K562 (cell line): ENCODE measurements around the gene VPS45. TPM values are rescaled to one million over a fixed set of nuclear protein-coding genes. Genes with fewer than 3 reads are reported as not detected.
A peak's percentile ranks its signal among the peaks of the same experiment; 100 is the strongest.

Experiments
- BRF1 ChIP-seq: IDR thresholded peaks from 3 replicates; pipeline ENCODE4 v1.6.1; 2011; ENCODE audit warnings: borderline replicate concordance, mild to moderate bottlenecking; ENCODE audit not compliant: insufficient read length; ENCODE audit errors: extremely low read depth
- CBX2 ChIP-seq: fragments of 200-600 bp; sonication (generic); IDR thresholded peaks from one replicate; pipeline ENCODE4 v1.6.1; 2012; ENCODE audit warnings: mild to moderate bottlenecking, low read length, inconsistent platforms; ENCODE audit not compliant: insufficient read depth, poor library complexity, severe bottlenecking
- DMBX1 ChIP-seq: fragments of 250-450 bp; sonication (Bioruptor Pico); IDR thresholded peaks from 2 replicates; pipeline ENCODE4 v1.8.0; 2022; ENCODE audit warnings: inconsistent platforms, mild to moderate bottlenecking, moderate library complexity, borderline replicate concordance
- DPF2 ChIP-seq: fragments of 450-650 bp; IDR thresholded peaks from 2 replicates; pipeline ENCODE4 v1.6.1; 2016
- FOXM1 ChIP-seq, 2 experiments: fragments of 450-650 bp in 1 of 2; sonication (generic) in 1 of 2; formaldehyde crosslinking in 1 of 2; IDR thresholded peaks; 2 replicates each; pipeline versions ENCODE4 v1.6.1 to v1.9.0; 2017 to 2022; ENCODE audit warnings: low read depth in 2 of 2, mild to moderate bottlenecking in 2 of 2, missing genetic modification reagents in 1 of 2, moderate library complexity in 1 of 2
- HDAC2 ChIP-seq: fragments of 450-650 bp; IDR thresholded peaks from 2 replicates; pipeline ENCODE4 v1.6.1; 2016; ENCODE audit warnings: mild to moderate bottlenecking
- MYC ChIP-seq, 2 experiments: fragments of 250-450 bp in 1 of 2; sonication (Bioruptor Pico) in 1 of 2; IDR thresholded peaks; 2 replicates each; pipeline versions ENCODE4 v1.5.1 to v1.6.1; 2012 to 2021; ENCODE audit warnings: low read depth in 2 of 2, borderline replicate concordance in 1 of 2, improper control_type of control experiment in 1 of 2, low read length in 1 of 2, mild to moderate bottlenecking in 1 of 2, moderate library complexity in 1 of 2
- RAD51 ChIP-seq: fragments of 450-650 bp; IDR thresholded peaks from 2 replicates; pipeline ENCODE4 v1.7.1; 2016; ENCODE audit warnings: low read depth, mild to moderate bottlenecking, borderline replicate concordance
- RFX7 ChIP-seq: fragments of 250-450 bp; sonication (Bioruptor Pico); IDR thresholded peaks from 2 replicates; pipeline ENCODE4 v1.5.1; 2021; ENCODE audit warnings: mild to moderate bottlenecking
- SETDB1 ChIP-seq: IDR thresholded peaks from one replicate; pipeline ENCODE4 v1.6.1; 2012; ENCODE audit warnings: low read length, control low read depth, inconsistent platforms
- XRCC5 ChIP-seq: fragments of 200-400 bp; formaldehyde crosslinking; IDR thresholded peaks from 2 replicates; pipeline ENCODE4 v1.6.1; 2017; ENCODE audit warnings: low read depth, mild to moderate bottlenecking, low read length
- ZBTB8A ChIP-seq: fragments of 450-650 bp; IDR thresholded peaks from 2 replicates; pipeline ENCODE4 v1.6.1; 2018; ENCODE audit warnings: mild to moderate bottlenecking, moderate library complexity; ENCODE audit not compliant: partially characterized antibody
- ZFP30 ChIP-seq: fragments of 250-450 bp; sonication (Bioruptor Pico); IDR thresholded peaks from 2 replicates; pipeline ENCODE4 v1.8.0; 2022; ENCODE audit warnings: moderate library complexity, mild to moderate bottlenecking, inconsistent platforms, borderline replicate concordance
- polyA plus RNA-seq, 8 experiments: library from polyadenylated mRNA; depleted of rRNA in 4 of 8; stranded (reverse) in 5 of 8; unstranded in 3 of 8; fragments of >200 nt; fragmentation: Nextera tagmentation in 2 of 8; fragmentation: Illumina TruSeq in 1 of 8; extraction: Ambion mirVana in 2 of 8; extraction: Trizol in 1 of 8; gene quantifications; 2 replicates each; pipeline versions ENCODE4 v1.2.1 to v1.2.3, GENCODE V29; 2011 to 2014; ENCODE audit warnings: inconsistent platforms in 1 of 8, missing spikeins in 1 of 8
- total RNA-seq, 7 experiments: library from RNA; depleted of rRNA in 6 of 7; stranded (reverse); fragments of >200 nt in 6 of 7; fragmentation: Illumina TruSeq in 2 of 7; extraction: Trizol in 2 of 7; gene quantifications; 2 replicates each; pipeline versions ENCODE4 v1.2.1 to v1.2.3, GENCODE V29; 2011 to 2021; ENCODE audit warnings: low replicate concordance in 1 of 7
- TF ChIP-seq, protein P1 (sequence below): fragments of 250-450 bp; sonication (Bioruptor Pico); IDR thresholded peaks from 2 replicates; pipeline ENCODE4 v1.5.0; 2021; ENCODE audit warnings: mild to moderate bottlenecking, borderline replicate concordance
- TF ChIP-seq, protein P2 (sequence below): fragments of 200-800 bp; sonication (Bioruptor generic); IDR thresholded peaks from 2 replicates; pipeline ENCODE4 v1.6.1; 2017; ENCODE audit warnings: missing genetic modification characterization, missing compliant biosample characterization
- TF ChIP-seq, protein P3 (sequence below): fragments of 250-450 bp; sonication (Bioruptor Pico); IDR thresholded peaks from 2 replicates; pipeline ENCODE4 v1.8.0; 2021; ENCODE audit warnings: moderate library complexity, mild to moderate bottlenecking, inconsistent platforms
- TF ChIP-seq, protein P4 (sequence below), 2 experiments: IDR thresholded peaks; 2 replicates each; pipeline ENCODE4 v1.6.1; 2012; ENCODE audit warnings: improper control_type of control experiment in 2 of 2, low read depth in 2 of 2, low read length in 2 of 2, borderline replicate concordance in 1 of 2

Gene VPS45
- total and polyA plus RNA-seq, 9 of the 15 experiments (the other 6 are each of a cell fraction or from before 2014, with no cell fraction given) = 17.9 to 48.2 (median 34.4) TPM

DNA sequence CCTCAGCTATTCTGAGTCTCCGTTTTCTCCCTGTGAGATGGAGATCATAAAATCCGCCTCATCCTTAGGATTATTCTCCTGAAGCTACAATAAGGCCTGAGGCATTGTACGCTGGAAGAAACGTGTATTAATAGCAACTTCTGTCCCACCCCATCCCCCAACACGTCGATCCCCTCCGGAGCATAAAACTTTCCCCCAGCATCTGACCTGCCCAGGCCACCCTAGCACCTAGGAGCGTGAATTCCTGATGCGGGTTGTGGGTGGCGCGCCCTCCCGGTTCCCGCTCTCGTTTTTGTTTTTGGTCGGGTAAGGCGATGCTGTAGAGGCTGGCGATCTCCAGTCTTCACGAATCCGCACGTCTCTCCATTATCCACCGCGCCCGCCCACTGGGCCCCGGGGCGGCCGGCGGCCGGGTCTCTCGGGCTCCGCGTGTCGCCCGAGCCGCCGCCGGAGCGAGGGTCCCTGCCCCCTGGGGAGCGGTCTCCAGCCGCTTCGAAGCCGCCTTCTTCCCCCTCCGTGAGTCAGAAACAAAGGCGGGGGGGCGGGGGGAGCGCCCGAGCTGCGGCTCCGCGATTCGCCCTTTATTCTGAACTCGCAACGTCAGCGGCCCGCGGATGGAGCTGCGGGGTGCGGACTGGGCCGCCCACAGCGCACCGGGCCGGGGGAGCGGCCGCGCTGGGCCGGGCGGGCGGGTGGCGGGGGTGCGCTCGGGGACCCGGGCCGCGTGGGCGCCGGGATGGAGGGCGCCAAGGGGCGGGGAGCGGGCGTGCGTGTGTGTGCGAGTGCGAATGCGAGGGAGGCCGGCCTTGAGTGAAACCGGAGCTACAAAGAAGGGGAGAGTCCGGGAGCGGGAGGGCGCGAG, 81.9 kb downstream of the VPS45 start, which contains the start of gene PLEKHO1 (continued):
- TF ChIP-seq ZBTB8A (no peak), CBX2 (no peak), DMBX1 (CRISPR knock-in tag) (no peak), HDAC2 (no peak), SETDB1 (no peak), FOXM1 (IDR thresholded peaks at IDR 0.05; ENCODE audit: low read depth) (no peak), FOXM1 (CRISPR knock-in tag; IDR thresholded peaks at IDR 0.05; ENCODE audit: low read depth) (no peak), XRCC5 (no peak), DPF2 (no peak), ZFP30 (CRISPR knock-in tag) (no peak), RAD51 (no peak), RFX7 (CRISPR knock-in tag) (no peak), BRF1 (no peak), MYC (IDR thresholded peaks at IDR 0.05; ENCODE audit: low read depth, low read length) (peak; percentile 30; the same call in 1 of the 2 replicates), MYC (CRISPR knock-in tag; IDR thresholded peaks at IDR 0.05; ENCODE audit: borderline replicate concordance, low read depth) (no peak)
- TF ChIP-seq, protein P1, sequence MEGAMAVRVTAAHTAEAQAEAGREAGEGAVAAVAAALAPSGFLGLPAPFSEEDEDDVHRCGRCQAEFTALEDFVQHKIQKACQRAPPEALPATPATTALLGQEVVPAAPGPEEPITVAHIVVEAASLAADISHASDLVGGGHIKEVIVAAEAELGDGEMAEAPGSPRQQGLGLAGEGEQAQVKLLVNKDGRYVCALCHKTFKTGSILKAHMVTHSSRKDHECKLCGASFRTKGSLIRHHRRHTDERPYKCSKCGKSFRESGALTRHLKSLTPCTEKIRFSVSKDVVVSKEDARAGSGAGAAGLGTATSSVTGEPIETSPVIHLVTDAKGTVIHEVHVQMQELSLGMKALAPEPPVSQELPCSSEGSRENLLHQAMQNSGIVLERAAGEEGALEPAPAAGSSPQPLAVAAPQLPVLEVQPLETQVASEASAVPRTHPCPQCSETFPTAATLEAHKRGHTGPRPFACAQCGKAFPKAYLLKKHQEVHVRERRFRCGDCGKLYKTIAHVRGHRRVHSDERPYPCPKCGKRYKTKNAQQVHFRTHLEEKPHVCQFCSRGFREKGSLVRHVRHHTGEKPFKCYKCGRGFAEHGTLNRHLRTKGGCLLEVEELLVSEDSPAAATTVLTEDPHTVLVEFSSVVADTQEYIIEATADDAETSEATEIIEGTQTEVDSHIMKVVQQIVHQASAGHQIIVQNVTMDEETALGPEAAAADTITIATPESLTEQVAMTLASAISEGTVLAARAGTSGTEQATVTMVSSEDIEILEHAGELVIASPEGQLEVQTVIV (CRISPR knock-in tag) = no peak
- TF ChIP-seq, protein P2, sequence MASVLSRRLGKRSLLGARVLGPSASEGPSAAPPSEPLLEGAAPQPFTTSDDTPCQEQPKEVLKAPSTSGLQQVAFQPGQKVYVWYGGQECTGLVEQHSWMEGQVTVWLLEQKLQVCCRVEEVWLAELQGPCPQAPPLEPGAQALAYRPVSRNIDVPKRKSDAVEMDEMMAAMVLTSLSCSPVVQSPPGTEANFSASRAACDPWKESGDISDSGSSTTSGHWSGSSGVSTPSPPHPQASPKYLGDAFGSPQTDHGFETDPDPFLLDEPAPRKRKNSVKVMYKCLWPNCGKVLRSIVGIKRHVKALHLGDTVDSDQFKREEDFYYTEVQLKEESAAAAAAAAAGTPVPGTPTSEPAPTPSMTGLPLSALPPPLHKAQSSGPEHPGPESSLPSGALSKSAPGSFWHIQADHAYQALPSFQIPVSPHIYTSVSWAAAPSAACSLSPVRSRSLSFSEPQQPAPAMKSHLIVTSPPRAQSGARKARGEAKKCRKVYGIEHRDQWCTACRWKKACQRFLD (CRISPR knock-in tag) = no peak
- TF ChIP-seq, protein P3, sequence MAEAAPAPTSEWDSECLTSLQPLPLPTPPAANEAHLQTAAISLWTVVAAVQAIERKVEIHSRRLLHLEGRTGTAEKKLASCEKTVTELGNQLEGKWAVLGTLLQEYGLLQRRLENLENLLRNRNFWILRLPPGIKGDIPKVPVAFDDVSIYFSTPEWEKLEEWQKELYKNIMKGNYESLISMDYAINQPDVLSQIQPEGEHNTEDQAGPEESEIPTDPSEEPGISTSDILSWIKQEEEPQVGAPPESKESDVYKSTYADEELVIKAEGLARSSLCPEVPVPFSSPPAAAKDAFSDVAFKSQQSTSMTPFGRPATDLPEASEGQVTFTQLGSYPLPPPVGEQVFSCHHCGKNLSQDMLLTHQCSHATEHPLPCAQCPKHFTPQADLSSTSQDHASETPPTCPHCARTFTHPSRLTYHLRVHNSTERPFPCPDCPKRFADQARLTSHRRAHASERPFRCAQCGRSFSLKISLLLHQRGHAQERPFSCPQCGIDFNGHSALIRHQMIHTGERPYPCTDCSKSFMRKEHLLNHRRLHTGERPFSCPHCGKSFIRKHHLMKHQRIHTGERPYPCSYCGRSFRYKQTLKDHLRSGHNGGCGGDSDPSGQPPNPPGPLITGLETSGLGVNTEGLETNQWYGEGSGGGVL = no peak
- TF ChIP-seq, protein P4, sequence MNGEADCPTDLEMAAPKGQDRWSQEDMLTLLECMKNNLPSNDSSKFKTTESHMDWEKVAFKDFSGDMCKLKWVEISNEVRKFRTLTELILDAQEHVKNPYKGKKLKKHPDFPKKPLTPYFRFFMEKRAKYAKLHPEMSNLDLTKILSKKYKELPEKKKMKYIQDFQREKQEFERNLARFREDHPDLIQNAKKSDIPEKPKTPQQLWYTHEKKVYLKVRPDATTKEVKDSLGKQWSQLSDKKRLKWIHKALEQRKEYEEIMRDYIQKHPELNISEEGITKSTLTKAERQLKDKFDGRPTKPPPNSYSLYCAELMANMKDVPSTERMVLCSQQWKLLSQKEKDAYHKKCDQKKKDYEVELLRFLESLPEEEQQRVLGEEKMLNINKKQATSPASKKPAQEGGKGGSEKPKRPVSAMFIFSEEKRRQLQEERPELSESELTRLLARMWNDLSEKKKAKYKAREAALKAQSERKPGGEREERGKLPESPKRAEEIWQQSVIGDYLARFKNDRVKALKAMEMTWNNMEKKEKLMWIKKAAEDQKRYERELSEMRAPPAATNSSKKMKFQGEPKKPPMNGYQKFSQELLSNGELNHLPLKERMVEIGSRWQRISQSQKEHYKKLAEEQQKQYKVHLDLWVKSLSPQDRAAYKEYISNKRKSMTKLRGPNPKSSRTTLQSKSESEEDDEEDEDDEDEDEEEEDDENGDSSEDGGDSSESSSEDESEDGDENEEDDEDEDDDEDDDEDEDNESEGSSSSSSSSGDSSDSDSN (IDR thresholded peaks at IDR 0.05; ENCODE audit: borderline replicate concordance in 1 of 2, low read depth in 2 of 2, low read length in 2 of 2) = peak; percentile 39 to 58; a peak in 2 of 4 replicates
